NCI-H2196 treated with DMSO at 0.1 percent for 48 hours (cell line): Measurements from ENCODE around the gene LRCH1.

Source experiments
- DNase-seq: peaks from one replicate; lab custom pipeline; 2025; ENCODE audit not compliant: unreplicated experiment; lab: John Stamatoyannopoulos, UW

LRCH1 gene

DNA sequence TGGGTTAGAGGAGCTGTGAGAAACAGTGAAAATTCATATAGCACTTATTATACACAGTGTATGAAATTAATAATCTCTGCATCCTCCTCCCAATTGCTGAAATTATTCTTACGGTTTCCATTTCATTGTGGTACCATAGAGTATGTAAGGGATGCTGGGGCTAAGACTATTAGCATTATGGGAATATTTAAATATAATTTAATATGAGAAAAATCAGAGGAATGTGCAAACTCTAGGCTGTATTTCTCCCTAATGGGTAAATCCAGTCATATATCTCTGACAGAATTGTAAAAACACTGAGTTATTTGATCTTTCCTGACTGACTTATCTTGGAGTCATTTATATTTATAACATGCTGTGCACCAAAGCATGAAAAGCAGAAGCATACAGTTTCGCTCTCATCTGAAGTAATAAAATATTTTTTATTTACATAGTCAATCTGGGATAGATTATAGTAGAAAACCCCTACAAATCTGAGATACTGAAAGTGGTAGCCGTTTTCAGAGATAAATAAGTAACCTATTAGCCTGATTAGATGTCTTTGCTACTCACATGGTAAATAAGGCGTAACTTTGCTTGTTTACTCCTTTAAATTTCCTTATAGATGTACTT, 34.9 kb downstream of the LRCH1 start:
- no peak for DNase-seq

DNA sequence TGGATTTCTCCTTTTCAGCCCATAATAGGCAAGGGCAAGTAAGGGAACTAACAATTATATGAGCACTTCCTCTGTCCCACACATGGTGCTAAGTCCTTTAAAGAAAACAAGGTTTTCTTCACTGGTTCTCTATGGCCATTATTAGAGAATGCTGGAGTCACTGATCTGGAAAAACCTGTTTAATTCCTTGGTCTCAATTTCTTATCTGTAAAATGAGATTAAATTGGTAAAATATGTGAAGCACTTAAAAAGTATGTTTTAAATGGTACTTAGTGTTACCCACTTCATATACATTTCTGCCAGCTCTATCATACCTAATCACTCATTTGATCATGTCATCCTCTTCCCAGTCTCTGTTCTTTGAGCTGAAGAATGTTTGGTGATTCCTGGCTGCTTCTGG, 39.4 kb downstream of the LRCH1 start:
- no peak for DNase-seq

DNA sequence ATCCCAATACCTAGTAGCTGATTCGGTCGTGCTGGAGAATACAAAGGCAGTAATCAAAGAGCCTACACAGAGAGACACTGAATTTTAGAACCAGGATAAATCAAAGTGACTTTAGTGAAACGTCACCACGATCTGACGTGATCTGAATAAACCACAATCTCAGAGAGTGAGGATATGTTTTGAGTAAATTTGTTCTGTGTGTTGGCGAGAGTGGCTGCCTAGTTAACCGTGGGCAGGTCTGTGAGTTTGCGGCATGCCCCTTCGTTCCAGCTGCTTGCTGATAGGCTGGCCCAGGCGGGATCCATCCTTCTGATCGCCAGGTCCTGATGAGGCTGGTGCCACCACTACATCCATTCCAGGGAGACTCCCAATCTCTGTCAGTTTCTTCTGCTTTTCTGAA, 40.4 kb downstream of the LRCH1 start:
- no peak for DNase-seq

DNA sequence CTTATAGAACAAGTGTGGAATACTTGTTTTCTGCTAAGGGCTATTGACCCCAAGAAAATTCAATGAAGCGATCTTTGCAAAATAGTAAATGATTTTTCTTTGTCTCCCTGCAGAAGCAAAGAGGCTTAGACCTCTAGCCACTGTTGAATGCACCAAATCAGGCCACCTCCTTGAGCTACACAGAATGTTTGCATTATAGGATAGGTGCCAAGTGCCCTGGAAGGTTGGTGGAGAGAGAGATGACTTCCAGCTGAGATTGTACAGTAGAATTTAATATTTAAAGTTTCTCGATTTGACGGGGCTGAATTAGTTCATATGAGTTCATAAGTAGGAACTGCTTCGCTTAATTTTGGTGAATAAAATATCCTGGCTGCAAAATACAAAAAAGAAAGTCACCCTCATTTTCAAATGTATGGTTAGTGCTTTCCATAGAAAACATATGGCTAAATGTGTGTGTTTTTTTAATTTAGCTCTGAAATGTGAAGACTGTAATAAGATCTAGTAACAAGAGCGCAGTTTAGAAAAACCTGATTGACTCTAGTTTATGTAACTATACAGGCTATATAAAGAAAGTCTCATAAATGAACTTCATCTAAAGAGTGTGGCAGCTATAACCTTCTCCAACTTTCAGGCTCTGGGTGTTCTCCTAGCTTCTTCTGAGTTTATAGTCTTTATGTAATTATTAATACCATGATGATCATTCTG, 41.6 kb downstream of the LRCH1 start:
- DNase-seq, result no peak

DNA sequence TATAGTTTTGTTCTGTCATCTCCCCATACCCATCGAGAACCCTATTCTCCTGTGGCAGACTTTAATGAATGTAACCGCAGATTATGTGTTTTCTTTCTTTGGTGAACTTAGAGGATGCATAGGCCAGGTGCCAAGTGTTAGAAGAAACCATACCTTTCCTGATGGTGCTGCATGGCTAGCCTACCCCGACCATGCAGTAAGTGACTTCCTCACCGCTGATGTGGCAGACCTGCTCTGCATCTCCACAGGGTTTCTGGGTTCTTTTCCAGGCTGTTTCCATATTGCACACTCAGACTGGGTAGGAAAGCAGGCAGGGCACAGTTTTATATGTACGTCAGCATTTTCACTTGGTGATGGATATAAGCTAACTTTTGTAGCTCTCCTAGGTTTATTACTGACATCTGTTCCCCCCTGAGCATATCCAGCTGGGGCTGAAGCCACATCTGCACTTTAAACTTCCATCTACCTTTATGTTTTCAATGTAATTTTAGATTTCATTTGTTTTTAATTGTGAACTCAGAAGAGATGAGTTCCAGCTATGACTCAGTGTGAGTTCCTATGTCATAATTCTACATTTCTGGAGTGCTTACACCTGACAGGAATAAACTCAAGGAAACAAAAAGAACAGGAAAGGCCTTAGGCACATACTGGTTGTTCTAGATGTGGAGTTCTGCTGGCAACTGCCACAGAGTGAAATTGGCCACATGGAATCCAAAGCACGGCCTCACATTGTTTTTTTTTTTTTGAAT, 42.3 kb downstream of the LRCH1 start:
- DNase-seq, result no peak

DNA sequence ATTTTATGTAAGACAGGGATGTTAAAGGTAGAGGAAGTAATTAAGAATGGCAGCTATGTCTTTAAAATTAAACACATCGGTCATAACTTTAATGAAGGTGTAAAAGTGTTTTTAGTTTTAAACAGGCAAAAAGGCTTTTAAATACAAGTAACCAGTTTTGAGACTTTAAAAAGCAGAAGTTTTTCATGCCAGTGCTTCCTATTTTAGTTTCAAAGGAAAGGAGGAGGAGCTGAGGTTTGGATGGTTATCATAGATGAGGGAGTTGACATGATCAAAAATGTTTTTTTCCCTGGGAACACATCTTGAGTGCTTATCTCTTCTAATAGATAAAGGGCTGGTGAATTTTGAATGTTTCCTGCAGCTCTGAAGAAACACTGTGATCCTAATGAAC, 42.9 kb downstream of the LRCH1 start:
- DNase-seq, result no peak

DNA sequence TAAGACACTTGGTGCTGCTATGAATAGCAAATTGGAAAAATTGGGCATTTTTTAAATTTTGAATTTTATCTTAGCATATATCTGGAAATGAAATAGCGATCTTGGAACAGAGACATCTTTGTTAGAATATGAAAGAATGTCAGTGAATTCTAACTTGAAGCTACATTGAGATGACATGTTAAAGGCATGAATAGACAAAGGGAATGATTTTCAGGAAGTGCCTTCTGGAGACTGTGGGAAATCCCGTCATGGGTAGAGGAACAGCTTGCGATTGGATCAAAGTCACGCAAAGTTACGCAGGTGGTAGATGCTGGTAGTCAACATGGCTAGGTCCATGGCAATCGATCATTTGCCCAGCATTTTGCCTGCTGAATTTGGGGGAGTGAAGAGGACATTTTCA, 43.5 kb downstream of the LRCH1 start:
- no peak for DNase-seq

DNA sequence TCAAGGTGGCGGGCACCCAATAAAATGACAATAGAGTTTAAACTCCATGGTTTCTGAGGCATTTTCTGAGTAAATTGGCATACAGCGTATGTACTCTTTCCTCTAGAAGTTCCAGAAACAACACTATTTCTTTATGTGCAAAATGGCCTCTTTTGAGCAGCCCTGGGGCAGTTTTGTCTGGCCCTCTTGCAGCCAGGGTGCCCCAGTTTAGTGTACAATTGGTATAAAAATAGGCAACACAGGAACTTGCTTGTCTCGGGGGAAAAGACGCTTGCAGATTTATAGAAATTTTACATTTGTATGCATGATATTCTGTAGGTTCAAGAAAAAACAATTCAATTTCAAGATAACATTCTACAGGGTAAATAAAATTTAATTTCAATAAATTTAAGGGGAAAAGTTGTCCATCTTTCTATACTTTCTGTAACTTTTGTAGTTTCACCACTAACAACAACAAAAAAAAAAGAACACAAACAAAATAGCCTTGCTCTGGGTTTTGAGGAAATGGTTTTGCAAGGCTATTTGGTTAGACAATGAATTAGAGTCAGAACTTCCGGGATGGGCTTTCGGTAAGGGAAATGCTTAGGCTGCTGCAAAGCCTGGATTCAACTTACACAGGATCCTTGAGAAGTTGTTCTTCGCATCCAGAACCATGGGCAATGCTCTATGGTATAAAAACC, 45.3 kb downstream of the LRCH1 start:
- no peak for DNase-seq

DNA sequence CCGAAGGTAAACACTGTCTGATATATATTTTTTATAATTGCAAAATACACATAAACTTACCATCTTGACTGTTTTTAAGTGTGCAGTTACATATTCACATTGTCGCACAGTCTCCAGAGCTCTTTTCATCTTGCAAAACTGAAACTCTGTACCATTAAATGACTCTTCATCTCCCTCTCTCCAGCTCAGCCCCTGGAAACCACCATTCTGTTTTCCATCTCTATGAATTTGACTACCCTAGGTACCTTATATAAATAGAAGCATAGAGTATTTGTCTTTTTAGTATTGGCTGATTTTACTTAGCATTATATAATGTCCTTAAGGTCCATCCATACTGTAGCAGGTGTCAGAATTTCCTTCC, 45.8 kb downstream of the LRCH1 start:
- no peak for DNase-seq

DNA sequence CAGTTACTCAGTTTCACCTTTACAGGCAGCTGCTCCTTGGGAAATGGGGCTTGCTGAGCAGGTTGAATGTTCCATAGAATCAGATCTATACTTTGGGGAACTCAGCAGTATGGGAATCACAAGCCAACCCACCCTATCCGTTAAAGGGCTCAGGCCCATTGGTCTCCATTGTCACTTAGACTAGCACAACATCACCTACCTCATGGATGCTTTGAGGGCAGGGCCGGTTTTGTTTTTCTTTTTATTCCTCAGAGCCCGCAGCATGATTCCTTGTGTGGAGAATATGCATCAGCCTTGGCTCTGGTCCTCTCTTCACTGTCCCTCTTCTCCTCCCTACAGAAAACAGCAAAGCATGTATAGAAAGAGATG, 48.0 kb downstream of the LRCH1 start:
- no peak for DNase-seq

DNA sequence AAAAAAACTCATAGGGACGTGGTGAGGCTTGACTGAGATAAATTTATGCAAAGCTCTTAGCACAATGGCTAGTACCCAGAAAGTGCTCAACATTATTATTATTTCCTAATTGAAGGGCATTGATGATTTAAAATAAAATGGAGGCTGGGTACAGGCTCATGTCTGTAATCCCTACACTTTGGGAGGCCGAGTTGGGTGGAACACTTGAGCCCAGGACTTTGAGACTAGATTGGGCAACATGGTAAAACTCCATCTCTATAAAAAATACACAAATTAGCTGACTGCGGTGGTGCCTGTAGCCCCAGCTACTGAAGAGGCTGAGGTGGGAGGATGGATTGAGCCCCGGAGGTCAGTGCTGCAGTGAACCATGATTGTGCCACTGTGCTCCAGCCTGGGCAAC, 49.6 kb downstream of the LRCH1 start:
- no peak for DNase-seq

DNA sequence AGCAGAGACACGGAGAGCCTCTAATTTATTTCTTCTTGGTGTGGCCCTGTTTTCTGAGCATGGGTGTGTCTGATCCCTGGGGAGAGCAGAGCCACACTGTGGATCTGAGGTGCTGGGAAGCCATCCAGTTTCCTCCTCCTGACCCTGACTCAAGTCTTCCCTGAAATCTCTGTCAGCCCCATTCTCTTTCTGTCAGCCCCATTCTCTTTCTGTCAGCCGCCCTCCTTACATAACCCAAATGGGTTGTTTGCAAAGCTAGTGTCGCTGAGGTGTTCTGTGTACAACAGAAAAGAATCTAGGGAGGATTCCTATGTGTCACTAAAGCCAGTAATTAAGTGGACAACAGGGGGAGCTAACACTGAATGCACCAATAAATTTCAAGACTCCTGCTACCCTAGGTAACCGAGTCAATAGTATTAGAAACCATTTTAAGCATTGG, 50.2 kb downstream of the LRCH1 start:
- no peak for DNase-seq

DNA sequence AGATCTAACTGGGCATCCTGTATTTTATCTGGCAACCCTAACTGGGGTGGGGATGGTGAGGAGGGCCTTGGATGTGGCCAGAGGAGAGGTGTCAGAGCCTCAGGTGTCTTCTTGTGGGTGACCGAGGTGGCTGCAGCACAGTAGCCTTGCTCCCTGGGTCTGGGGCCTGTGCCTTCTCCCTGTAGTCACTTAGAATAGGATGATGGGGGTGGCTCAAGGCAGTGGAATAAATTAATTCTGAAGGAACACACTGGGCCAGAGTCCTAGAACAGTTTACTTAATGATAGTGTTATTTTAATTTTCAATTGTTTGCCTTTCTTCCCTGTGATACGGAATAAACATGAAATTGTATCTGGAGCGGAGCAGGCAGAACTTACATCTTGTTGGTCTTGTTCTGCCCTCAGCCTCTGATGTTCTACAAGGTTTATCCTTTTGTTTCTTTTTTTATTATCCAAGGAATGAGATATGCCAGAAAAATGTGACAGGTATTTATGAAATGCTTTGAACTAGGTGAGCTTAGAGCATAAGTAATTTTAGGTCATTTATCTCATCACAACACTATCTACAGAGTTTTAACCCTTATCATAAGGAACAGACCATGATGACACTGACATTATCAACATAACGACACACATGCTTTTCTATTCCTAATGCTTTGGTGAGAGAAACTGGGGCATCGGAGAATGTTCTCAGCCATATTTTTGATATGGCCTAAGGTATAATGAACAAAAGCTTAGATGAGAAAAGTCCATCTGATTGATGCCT, 51.4 kb downstream of the LRCH1 start:
- no peak for DNase-seq

DNA sequence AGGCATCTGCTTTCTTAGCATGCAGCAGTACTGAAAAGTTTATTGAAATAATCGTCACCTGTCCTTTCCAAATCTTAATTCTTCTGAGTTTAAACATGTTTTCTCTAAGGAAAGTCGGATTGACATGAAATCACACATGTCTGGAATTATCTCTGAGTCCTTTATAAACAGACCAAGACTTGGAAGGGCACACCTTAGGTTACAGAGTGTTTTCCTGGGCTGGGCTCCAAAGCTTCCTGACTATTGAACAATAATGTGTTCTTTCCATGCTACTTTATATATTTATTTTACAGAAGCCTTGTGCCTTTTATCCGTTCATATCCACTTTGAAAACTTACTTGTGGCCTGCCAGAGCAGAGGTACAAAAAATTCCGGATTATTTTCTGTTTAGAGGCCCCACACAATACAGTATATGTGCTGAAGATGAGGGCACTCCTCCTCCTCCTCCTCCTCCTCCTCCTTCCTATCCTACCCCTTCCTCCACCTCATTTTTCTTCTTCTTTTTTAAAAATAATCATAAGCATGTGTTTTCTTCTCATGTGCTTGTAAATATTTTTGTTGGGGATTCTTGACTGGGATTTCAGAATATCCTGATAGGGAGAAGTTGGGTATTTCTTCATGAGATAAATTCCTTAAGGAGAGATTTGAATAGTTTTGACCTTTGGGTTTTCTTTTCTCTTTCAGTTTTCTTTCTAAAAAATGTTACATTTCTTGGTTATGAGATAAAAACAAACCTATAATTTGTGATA, 52.3 kb downstream of the LRCH1 start:
- no peak for DNase-seq

DNA sequence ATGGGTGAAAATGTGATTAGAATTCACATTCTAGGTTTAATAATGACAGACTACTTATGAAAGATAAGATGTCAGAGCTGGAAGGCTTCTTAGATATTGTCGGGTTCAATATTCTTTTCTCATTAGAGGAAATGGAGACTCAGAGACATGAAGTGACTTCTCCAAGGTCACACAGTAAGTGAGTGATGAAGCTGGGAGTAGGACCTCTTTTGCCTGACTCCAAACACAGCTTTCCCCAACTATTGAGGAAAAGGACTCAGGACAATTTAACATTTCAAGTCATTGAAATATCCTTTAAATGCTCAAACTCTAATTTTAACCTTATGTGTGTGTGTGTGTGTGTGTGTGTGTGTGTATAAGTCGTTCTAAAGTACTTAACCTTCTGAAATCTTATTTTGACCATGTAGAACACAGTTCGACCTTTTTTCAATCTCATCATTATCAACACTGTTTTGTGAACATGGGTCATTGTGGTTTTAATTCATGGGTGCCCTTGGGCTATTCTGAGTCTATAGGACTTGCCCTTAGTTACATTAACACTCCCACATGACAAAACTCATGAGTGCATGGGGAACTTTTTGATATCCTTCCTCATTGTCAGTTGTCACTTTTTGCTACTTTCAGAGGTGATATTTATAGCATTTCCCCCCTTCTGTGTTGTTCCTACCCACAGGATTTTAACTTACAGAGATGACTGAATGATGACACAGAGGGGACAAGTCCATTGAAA, 53.0 kb downstream of the LRCH1 start:
- no peak for DNase-seq

DNA sequence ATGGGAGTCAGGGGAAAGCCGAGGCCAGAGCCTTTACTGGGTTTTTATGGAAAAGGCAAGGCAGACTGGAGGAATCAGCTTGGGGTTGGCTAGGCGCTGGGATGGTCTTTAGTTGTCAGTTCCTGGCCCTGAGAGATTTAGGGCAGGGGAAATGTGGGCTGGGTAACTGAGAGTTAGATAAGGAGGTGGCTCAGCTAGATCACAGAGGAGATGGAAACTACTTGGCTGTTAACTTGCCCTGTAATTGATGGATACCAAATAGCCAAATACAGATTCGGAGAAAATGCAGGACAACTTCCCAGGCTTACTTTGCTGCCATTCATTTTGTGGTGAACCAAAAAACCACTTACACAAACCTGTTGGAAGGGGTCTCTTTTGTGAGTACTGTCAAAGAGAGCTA, 54.0 kb downstream of the LRCH1 start:
- DNase-seq, result no peak

DNA sequence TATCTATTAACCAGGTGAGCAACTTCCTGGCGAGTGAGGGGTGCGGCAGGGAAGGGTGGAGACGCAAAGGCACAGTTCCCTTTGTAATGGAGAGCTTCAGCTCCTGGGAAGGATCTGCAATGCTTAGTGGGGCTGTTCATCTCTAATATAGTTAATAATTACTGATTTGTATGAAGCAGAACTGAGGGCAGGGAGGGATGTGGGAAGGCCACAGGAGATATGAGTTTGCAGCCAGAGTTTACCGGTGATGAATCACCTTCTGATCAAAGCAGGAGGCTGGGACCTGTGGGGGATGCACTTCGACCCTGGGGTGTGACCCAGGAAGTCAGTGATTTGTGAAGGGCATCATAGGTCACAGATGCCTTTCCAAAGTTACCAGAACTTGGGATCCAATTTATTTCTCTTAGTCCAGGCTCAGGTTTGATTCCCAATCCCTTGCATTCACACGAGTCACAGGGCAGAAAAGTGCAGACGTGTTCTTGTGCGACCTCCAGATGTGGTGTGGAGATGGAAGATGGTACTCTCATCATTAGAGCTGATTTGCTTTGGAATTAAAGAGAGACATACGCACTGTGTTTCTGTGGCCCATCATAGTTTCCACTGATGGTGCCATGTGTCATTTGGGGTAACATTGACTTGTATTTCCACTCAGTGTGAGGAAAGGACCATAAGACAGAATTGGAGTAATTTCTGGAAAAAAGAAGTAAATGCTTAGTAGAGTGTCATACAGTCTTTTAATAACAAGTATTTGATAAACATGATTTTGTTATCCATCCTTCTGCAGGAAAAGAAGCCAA, 55.0 kb downstream of the LRCH1 start:
- DNase-seq, result no peak

DNA sequence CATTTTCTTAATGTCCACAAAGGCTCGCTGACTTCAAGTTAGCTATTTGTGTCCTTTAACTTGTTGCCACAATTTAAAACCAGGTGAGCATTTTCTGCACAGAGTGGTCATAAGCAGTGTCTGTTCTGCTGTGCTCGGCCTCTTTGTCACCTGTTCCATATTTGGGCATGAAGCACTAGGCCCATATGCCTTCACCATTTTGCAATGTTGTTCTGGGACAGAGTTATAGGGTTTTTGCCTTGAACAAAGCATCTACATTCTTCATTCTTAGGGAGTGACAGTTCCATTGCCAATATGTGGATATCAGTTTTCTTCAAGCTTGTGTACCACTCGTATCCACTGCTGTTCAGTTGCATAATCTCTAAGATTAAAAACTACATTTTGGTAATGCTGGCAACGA, 56.1 kb downstream of the LRCH1 start:
- DNase-seq, result no peak

DNA sequence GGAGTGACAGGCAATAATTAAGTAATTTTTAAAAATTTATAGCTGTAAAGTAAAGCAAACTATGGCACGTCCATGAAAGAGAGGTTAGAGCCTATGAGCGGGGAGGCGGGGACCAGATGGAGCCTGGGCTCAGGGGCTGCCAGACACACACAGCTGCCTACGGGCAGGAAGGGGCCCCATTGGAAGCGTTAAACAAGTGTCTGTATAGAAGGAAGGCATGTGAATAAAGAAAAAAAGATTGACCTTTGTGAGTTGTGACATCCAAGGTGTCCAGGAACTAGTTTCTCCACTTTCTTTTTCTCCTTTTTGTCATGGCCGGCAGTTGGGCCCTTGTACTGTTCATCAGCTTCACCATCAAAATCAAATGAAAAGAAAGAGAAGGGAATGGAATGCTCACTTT, 56.8 kb downstream of the LRCH1 start:
- no peak for DNase-seq
